Measurements from ENCODE around the gene FHOD3.

- TF ChIP-seq CTCF (IDR thresholded peaks at IDR 0.05) (no peak), EZH2 (IDR thresholded peaks at IDR 0.05; ENCODE audit: borderline replicate concordance, insufficient read depth, low read depth, low read length, poor library complexity, severe bottlenecking) (no peak)
Measured at GRCh38 chr18:36403896-36404820, 106.6 kb downstream of the FHOD3 start.

Measured in B cell (primary cell).